WTC11 (cell line): ENCODE measurements around the gene PDE4B. TPM values are rescaled to one million over a fixed set of nuclear protein-coding genes. Genes with fewer than 3 reads are reported as not detected.

ENCODE experiments used
- ATAC-seq: fragments of 200-7000 bp; cut with Tn5 transposase; 2 replicates; pipeline ENCODE4 v1.10.0; 2021; ENCODE audit warnings: mild to moderate bottlenecking, moderate library complexity
- CTCF ChIA-PET: fragments of 300-600 bp; sonication (Branson Sonifier 250); formaldehyde crosslinking; loops from one replicate; lab custom pipeline; 2021; ENCODE audit warnings: antibody characterized with exemption; lab: Charles Lee
- POLR2A ChIA-PET: fragments of 350-600 bp; sonication (Branson Sonifier 250); formaldehyde crosslinking; loops from one replicate; lab custom pipeline; 2021; ENCODE audit warnings: antibody characterized with exemption; lab: Charles Lee
- DNase-seq: peaks from one replicate; pipeline ENCODE4 v3.0.0; 2021; ENCODE audit warnings: low spot score
- H3K27ac Mint-ChIP-seq: 2 replicates; pipeline ENCODE4 v1.8.0; 2021; ENCODE audit warnings: mixed read lengths
- H3K27me3 Mint-ChIP-seq: 2 replicates; pipeline ENCODE4 v1.8.0; 2021; ENCODE audit warnings: low read depth, mild to moderate bottlenecking, moderate library complexity, mixed read lengths
- H3K36me3 Mint-ChIP-seq: 2 replicates; pipeline ENCODE4 v1.8.0; 2021; ENCODE audit warnings: mixed read lengths
- H3K4me1 Mint-ChIP-seq: 2 replicates; pipeline ENCODE4 v1.8.0; 2022; ENCODE audit warnings: mixed read lengths
- H3K4me3 Mint-ChIP-seq: 2 replicates; pipeline ENCODE4 v1.8.0; 2021; ENCODE audit warnings: mild to moderate bottlenecking, moderate library complexity, mixed read lengths
- H3K9me3 Mint-ChIP-seq: 2 replicates; pipeline ENCODE4 v1.8.0; 2021; ENCODE audit warnings: mixed read lengths
- AFF4 ChIP-seq: sonication (generic); formaldehyde crosslinking; IDR thresholded peaks from 2 replicates; pipeline ENCODE4 v1.8.1; 2023; ENCODE audit warnings: mild to moderate bottlenecking, missing genetic modification reagents, borderline replicate concordance
- ATF6 ChIP-seq: sonication (generic); formaldehyde crosslinking; IDR thresholded peaks from 2 replicates; pipeline ENCODE4 v1.8.1; 2023; ENCODE audit warnings: mild to moderate bottlenecking, missing genetic modification reagents
- ETV6 ChIP-seq: sonication (generic); formaldehyde crosslinking; IDR thresholded peaks from 2 replicates; pipeline ENCODE4 v1.8.1; 2022; ENCODE audit warnings: mild to moderate bottlenecking, missing genetic modification reagents
- FOXK1 ChIP-seq: sonication (generic); formaldehyde crosslinking; IDR thresholded peaks from 2 replicates; pipeline ENCODE4 v1.8.0; 2022; ENCODE audit warnings: mild to moderate bottlenecking, moderate library complexity, missing genetic modification reagents
- HMGA2 ChIP-seq: fragments of 250-450 bp; sonication (Bioruptor Pico); IDR thresholded peaks from 2 replicates; pipeline ENCODE4 v1.4.0; 2021; ENCODE audit warnings: mild to moderate bottlenecking, moderate library complexity
- IRF2 ChIP-seq: sonication (generic); formaldehyde crosslinking; IDR thresholded peaks from 2 replicates; pipeline ENCODE4 v1.8.0; 2022; ENCODE audit warnings: low read depth, missing genetic modification reagents, borderline replicate concordance
- KAT7 ChIP-seq: sonication (generic); formaldehyde crosslinking; IDR thresholded peaks from 2 replicates; pipeline ENCODE4 v1.8.1; 2023; ENCODE audit warnings: missing genetic modification reagents, mild to moderate bottlenecking, borderline replicate concordance
- NFYB ChIP-seq: sonication (generic); formaldehyde crosslinking; conservative IDR thresholded peaks from 2 replicates; pipeline ENCODE4 v1.8.0; 2022; ENCODE audit warnings: low read depth, missing genetic modification reagents
- SMAD4 ChIP-seq: sonication (generic); formaldehyde crosslinking; IDR thresholded peaks from 2 replicates; pipeline ENCODE4 v1.8.0; 2022; ENCODE audit warnings: mild to moderate bottlenecking, missing genetic modification reagents
- STAT6 ChIP-seq: sonication (generic); formaldehyde crosslinking; conservative IDR thresholded peaks from 2 replicates; pipeline ENCODE4 v1.8.1; 2023; ENCODE audit warnings: mild to moderate bottlenecking, low read depth, missing genetic modification reagents, moderate library complexity
- ZNF232 ChIP-seq: sonication (generic); formaldehyde crosslinking; IDR thresholded peaks from 2 replicates; pipeline ENCODE4 v1.8.0; 2022; ENCODE audit warnings: mild to moderate bottlenecking, missing genetic modification reagents
- ZNF423 ChIP-seq: fragments of 250-450 bp; sonication (Bioruptor Pico); IDR thresholded peaks from 2 replicates; pipeline ENCODE4 v2.1.2; 2022; ENCODE audit warnings: mild to moderate bottlenecking, moderate library complexity
- total RNA-seq: library from RNA; stranded (reverse); gene quantifications from 3 replicates; pipeline ENCODE4 v1.2.3, GENCODE V29; 2021
- TF ChIP-seq, protein P1 (sequence below): sonication (generic); formaldehyde crosslinking; IDR thresholded peaks from 2 replicates; pipeline ENCODE4 v1.8.0; 2023; ENCODE audit warnings: missing genetic modification reagents
- TF ChIP-seq, protein P2 (sequence below): fragments of 250-450 bp; sonication (Bioruptor Pico); IDR thresholded peaks from 2 replicates; pipeline ENCODE4 v1.9.0; 2021; ENCODE audit warnings: mild to moderate bottlenecking
- TF ChIP-seq, protein P3 (sequence below): sonication (generic); formaldehyde crosslinking; IDR thresholded peaks from 2 replicates; pipeline ENCODE4 v1.8.1; 2022; ENCODE audit warnings: low read depth, missing genetic modification reagents, borderline replicate concordance
- TF ChIP-seq, protein P4 (sequence below): sonication (generic); formaldehyde crosslinking; IDR thresholded peaks from 2 replicates; pipeline ENCODE4 v1.8.0; 2022; ENCODE audit warnings: mild to moderate bottlenecking, missing genetic modification reagents

Gene PDE4B
- total RNA-seq, 1 experiment from 2014 or later, result 8.0 TPM

DNA sequence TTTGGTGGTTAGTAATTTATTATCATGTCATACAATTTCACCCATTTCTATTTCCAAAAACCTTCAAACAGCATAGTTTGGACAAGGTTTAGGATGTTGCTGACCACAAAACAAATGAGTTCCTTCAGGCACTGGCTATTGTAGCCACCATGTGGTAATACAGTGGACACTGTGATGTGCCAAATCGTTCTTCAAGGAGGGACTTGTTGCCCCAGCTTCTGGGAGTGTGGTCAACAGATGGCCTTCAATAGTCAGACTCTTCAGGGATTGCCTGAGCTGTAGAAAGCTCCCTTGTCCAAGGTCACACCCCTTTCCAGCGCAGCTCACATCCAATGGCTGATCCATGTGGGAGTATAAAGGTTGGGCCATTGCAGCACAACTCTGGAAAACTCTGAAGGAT is 2.6 kb downstream of the PDE4B start:
- DNase-seq (no peak), ATAC-seq (no peak)
- ChIA-PET CTCF (no interaction called here), POLR2A (no interaction called here)
- no peak overlapping the region for H3K27ac Mint-ChIP-seq
- no peak overlapping the region for H3K4me3 Mint-ChIP-seq
- TF ChIP-seq IRF2 (CRISPR knock-in tag), result no peak
- TF ChIP-seq ATF6 (CRISPR knock-in tag), result no peak
- no peak for TF ChIP-seq FOXK1
- TF ChIP-seq ETV6 (CRISPR knock-in tag), result no peak
- no peak for TF ChIP-seq STAT6 (CRISPR knock-in tag)
- no peak for TF ChIP-seq NFYB (CRISPR knock-in tag)
- peaks cover 70% of the 10 kb centered on the region for H3K27me3 Mint-ChIP-seq
- H3K36me3 Mint-ChIP-seq, result no peaks in the 10 kb centered on the region
- peaks cover 12% of the 10 kb centered on the region for H3K4me1 Mint-ChIP-seq
- H3K9me3 Mint-ChIP-seq, result no peaks in the 10 kb centered on the region

- CTCF ChIA-PET, result no interaction called here
- no peaks in the 10 kb centered on the region for H3K36me3 Mint-ChIP-seq
- no peak overlapping the region for H3K4me3 Mint-ChIP-seq
- no peak overlapping the region for H3K27ac Mint-ChIP-seq
- ATAC-seq (no peak), DNase-seq (no peak)
- peaks cover 29% of the 10 kb centered on the region for H3K27me3 Mint-ChIP-seq
- no peaks in the 10 kb centered on the region; the same call in 1 of the 2 replicates for H3K4me1 Mint-ChIP-seq
- POLR2A ChIA-PET, result no interaction called here
- H3K9me3 Mint-ChIP-seq, result no peaks in the 10 kb centered on the region
- TF ChIP-seq ZNF232 (CRISPR knock-in tag) (no peak), ATF6 (CRISPR knock-in tag) (no peak), KAT7 (CRISPR knock-in tag) (no peak), IRF2 (CRISPR knock-in tag) (no peak), HMGA2 (CRISPR knock-in tag) (no peak), ZNF423 (CRISPR knock-in tag) (no peak), AFF4 (CRISPR knock-in tag) (no peak), SMAD4 (CRISPR knock-in tag) (no peak), ETV6 (CRISPR knock-in tag) (no peak)
- TF ChIP-seq, protein P1, sequence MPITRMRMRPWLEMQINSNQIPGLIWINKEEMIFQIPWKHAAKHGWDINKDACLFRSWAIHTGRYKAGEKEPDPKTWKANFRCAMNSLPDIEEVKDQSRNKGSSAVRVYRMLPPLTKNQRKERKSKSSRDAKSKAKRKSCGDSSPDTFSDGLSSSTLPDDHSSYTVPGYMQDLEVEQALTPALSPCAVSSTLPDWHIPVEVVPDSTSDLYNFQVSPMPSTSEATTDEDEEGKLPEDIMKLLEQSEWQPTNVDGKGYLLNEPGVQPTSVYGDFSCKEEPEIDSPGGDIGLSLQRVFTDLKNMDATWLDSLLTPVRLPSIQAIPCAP (CRISPR knock-in tag), result no peak
- TF ChIP-seq, protein P2, sequence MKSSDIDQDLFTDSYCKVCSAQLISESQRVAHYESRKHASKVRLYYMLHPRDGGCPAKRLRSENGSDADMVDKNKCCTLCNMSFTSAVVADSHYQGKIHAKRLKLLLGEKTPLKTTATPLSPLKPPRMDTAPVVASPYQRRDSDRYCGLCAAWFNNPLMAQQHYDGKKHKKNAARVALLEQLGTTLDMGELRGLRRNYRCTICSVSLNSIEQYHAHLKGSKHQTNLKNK (CRISPR knock-in tag), result no peak
- TF ChIP-seq, protein P3, sequence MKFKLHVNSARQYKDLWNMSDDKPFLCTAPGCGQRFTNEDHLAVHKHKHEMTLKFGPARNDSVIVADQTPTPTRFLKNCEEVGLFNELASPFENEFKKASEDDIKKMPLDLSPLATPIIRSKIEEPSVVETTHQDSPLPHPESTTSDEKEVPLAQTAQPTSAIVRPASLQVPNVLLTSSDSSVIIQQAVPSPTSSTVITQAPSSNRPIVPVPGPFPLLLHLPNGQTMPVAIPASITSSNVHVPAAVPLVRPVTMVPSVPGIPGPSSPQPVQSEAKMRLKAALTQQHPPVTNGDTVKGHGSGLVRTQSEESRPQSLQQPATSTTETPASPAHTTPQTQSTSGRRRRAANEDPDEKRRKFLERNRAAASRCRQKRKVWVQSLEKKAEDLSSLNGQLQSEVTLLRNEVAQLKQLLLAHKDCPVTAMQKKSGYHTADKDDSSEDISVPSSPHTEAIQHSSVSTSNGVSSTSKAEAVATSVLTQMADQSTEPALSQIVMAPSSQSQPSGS (CRISPR knock-in tag), result no peak
- TF ChIP-seq, protein P4, sequence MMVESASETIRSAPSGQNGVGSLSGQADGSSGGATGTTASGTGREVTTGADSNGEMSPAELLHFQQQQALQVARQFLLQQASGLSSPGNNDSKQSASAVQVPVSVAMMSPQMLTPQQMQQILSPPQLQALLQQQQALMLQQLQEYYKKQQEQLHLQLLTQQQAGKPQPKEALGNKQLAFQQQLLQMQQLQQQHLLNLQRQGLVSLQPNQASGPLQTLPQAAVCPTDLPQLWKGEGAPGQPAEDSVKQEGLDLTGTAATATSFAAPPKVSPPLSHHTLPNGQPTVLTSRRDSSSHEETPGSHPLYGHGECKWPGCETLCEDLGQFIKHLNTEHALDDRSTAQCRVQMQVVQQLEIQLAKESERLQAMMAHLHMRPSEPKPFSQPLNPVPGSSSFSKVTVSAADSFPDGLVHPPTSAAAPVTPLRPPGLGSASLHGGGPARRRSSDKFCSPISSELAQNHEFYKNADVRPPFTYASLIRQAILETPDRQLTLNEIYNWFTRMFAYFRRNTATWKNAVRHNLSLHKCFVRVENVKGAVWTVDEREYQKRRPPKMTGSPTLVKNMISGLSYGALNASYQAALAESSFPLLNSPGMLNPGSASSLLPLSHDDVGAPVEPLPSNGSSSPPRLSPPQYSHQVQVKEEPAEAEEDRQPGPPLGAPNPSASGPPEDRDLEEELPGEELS (CRISPR knock-in tag), result no peak
Observed at GRCh38 chr1:65799601-65800000, 6.9 kb downstream of the PDE4B start.
